ENCODE measurements around the gene NPTXR.

NPTXR gene

GRCh38 chr22:38849811-38850210 is 6.0 kb upstream of the NPTXR start:
- Histone ChIP-seq H3K4me3 (ENCODE audit: low read depth in 1 of 2, low read length in 2 of 2) (no peak overlapping the region), H3K9me3 (ENCODE audit: low read length) (no peaks in the 10 kb centered on the region), H3K27ac (ENCODE audit: low read depth, low read length) (no peak overlapping the region), H3K4me1 (ENCODE audit: insufficient read depth, low read length) (no peaks in the 10 kb centered on the region), H3K27me3 (ENCODE audit: control insufficient read depth in 1 of 2, insufficient read depth in 2 of 2, low read length in 2 of 2) (no peaks in the 10 kb centered on the region), H3K36me3 (ENCODE audit: insufficient read depth, low read length) (no peaks in the 10 kb centered on the region), H3K9ac (ENCODE audit: low read length) (no peak overlapping the region)

GRCh38 chr22:38846412-38846811 is 2.6 kb upstream of the NPTXR start:
- peaks cover 0 to 6% of the 10 kb centered on the region in 2 donors for H3K27me3 ChIP-seq (ENCODE audit: control insufficient read depth in 1 of 2, insufficient read depth in 2 of 2, low read length in 2 of 2)
- no peaks in the 10 kb centered on the region for H3K9me3 ChIP-seq (ENCODE audit: low read length)

GRCh38 chr22:38845004-38845740 is 1.3 kb upstream of the NPTXR start:
- no peak overlapping the region for H3K4me3 ChIP-seq (ENCODE audit: low read depth in 1 of 2, low read length in 2 of 2)
- no peak overlapping the region for H3K9ac ChIP-seq (ENCODE audit: low read length)
- H3K27me3 ChIP-seq (ENCODE audit: control insufficient read depth in 1 of 2, insufficient read depth in 2 of 2, low read length in 2 of 2), result peaks cover 0 to 12% of the 10 kb centered on the region in 2 donors
- H3K27ac ChIP-seq (ENCODE audit: low read depth, low read length), result no peak overlapping the region
- peaks cover 6% of the 10 kb centered on the region for H3K4me1 ChIP-seq (ENCODE audit: insufficient read depth, low read length)
- no peaks in the 10 kb centered on the region for H3K36me3 ChIP-seq (ENCODE audit: insufficient read depth, low read length)
- no peaks in the 10 kb centered on the region for H3K9me3 ChIP-seq (ENCODE audit: low read length)

More at GRCh38 chr22:38846412-38846811, 2.6 kb upstream of the NPTXR start:
- Histone ChIP-seq H3K4me3 (ENCODE audit: low read depth in 1 of 2, low read length in 2 of 2) (no peak overlapping the region), H3K36me3 (ENCODE audit: insufficient read depth, low read length) (no peaks in the 10 kb centered on the region), H3K9ac (ENCODE audit: low read length) (no peak overlapping the region), H3K4me1 (ENCODE audit: insufficient read depth, low read length) (peaks cover 6% of the 10 kb centered on the region), H3K27ac (ENCODE audit: low read depth, low read length) (no peak overlapping the region)

GRCh38 chr22:38844315-38845003 is 631 bp upstream of the NPTXR start:
- Histone ChIP-seq H3K9ac (ENCODE audit: low read length) (no peak overlapping the region), H3K27ac (ENCODE audit: low read depth, low read length) (peak overlapping the region; percentile 23), H3K27me3 (ENCODE audit: control insufficient read depth in 1 of 2, insufficient read depth in 2 of 2, low read length in 2 of 2) (peaks cover 0 to 12% of the 10 kb centered on the region in 2 donors), H3K4me3 (ENCODE audit: low read depth in 1 of 2, low read length in 2 of 2) (peak overlapping the region in 1 of 2 donors; percentile 54), H3K4me1 (ENCODE audit: insufficient read depth, low read length) (peaks cover 6% of the 10 kb centered on the region), H3K9me3 (ENCODE audit: low read length) (no peaks in the 10 kb centered on the region), H3K36me3 (ENCODE audit: insufficient read depth, low read length) (no peaks in the 10 kb centered on the region)

GRCh38 chr22:38843201-38843656 is 599 bp downstream of the NPTXR start:
- no peaks in the 10 kb centered on the region for H3K36me3 ChIP-seq (ENCODE audit: insufficient read depth, low read length)
- peaks cover 6% of the 10 kb centered on the region for H3K4me1 ChIP-seq (ENCODE audit: insufficient read depth, low read length)
- no peaks in the 10 kb centered on the region for H3K9me3 ChIP-seq (ENCODE audit: low read length)
- peak overlapping the region; percentile 49 for H3K27ac ChIP-seq (ENCODE audit: low read depth, low read length)
- peak overlapping the region; percentile 49 for H3K4me3 ChIP-seq (ENCODE audit: low read depth in 1 of 2, low read length in 2 of 2)
- H3K9ac ChIP-seq (ENCODE audit: low read length), result peak overlapping the region; percentile 33
- peaks cover 0 to 12% of the 10 kb centered on the region in 2 donors for H3K27me3 ChIP-seq (ENCODE audit: control insufficient read depth in 1 of 2, insufficient read depth in 2 of 2, low read length in 2 of 2)

GRCh38 chr22:38842512-38843200 is 1.2 kb downstream of the NPTXR start:
- Histone ChIP-seq H3K9me3 (ENCODE audit: low read length) (no peaks in the 10 kb centered on the region), H3K9ac (ENCODE audit: low read length) (peak overlapping the region; percentile 33), H3K36me3 (ENCODE audit: insufficient read depth, low read length) (no peaks in the 10 kb centered on the region), H3K4me3 (ENCODE audit: low read depth in 1 of 2, low read length in 2 of 2) (peak overlapping the region; percentile 49), H3K27ac (ENCODE audit: low read depth, low read length) (peak overlapping the region; percentile 49), H3K27me3 (ENCODE audit: control insufficient read depth in 1 of 2, insufficient read depth in 2 of 2, low read length in 2 of 2) (peaks cover 0 to 12% of the 10 kb centered on the region in 2 donors), H3K4me1 (ENCODE audit: insufficient read depth, low read length) (peaks cover 6% of the 10 kb centered on the region)

- Histone ChIP-seq H3K36me3 (ENCODE audit: insufficient read depth, low read length) (no peaks in the 10 kb centered on the region), H3K4me1 (ENCODE audit: insufficient read depth, low read length) (peaks cover 6% of the 10 kb centered on the region), H3K27me3 (ENCODE audit: control insufficient read depth in 1 of 2, insufficient read depth in 2 of 2, low read length in 2 of 2) (peaks cover 0 to 12% of the 10 kb centered on the region in 2 donors), H3K9me3 (ENCODE audit: low read length) (no peaks in the 10 kb centered on the region), H3K27ac (ENCODE audit: low read depth, low read length) (no peak overlapping the region), H3K9ac (ENCODE audit: low read length) (no peak overlapping the region), H3K4me3 (ENCODE audit: low read depth in 1 of 2, low read length in 2 of 2) (no peak overlapping the region)
Measured at GRCh38 chr22:38841635-38842034, 2.2 kb downstream of the NPTXR start.

GRCh38 chr22:38841211-38841610 is 2.6 kb downstream of the NPTXR start:
- no peak overlapping the region for H3K4me3 ChIP-seq (ENCODE audit: low read depth in 1 of 2, low read length in 2 of 2)
- H3K27me3 ChIP-seq (ENCODE audit: control insufficient read depth in 1 of 2, insufficient read depth in 2 of 2, low read length in 2 of 2), result peaks cover 0 to 12% of the 10 kb centered on the region in 2 donors
- peaks cover 6% of the 10 kb centered on the region for H3K4me1 ChIP-seq (ENCODE audit: insufficient read depth, low read length)
- H3K9me3 ChIP-seq (ENCODE audit: low read length), result no peaks in the 10 kb centered on the region
- no peak overlapping the region for H3K27ac ChIP-seq (ENCODE audit: low read depth, low read length)
- no peak overlapping the region for H3K9ac ChIP-seq (ENCODE audit: low read length)
- H3K36me3 ChIP-seq (ENCODE audit: insufficient read depth, low read length), result peaks cover 3% of the 10 kb centered on the region

- Histone ChIP-seq H3K9ac (ENCODE audit: low read length) (no peak overlapping the region), H3K27ac (ENCODE audit: low read depth, low read length) (no peak overlapping the region), H3K9me3 (ENCODE audit: low read length) (no peaks in the 10 kb centered on the region), H3K36me3 (ENCODE audit: insufficient read depth, low read length) (peaks cover 4% of the 10 kb centered on the region), H3K4me3 (ENCODE audit: low read depth in 1 of 2, low read length in 2 of 2) (no peak overlapping the region), H3K27me3 (ENCODE audit: control insufficient read depth in 1 of 2, insufficient read depth in 2 of 2, low read length in 2 of 2) (peaks cover 0 to 12% of the 10 kb centered on the region in 2 donors), H3K4me1 (ENCODE audit: insufficient read depth, low read length) (peaks cover 6% of the 10 kb centered on the region)
Measured at GRCh38 chr22:38840129-38840528, 3.7 kb downstream of the NPTXR start.

- H3K36me3 ChIP-seq (ENCODE audit: insufficient read depth, low read length), result peaks cover 4% of the 10 kb centered on the region
- H3K4me3 ChIP-seq (ENCODE audit: low read depth in 1 of 2, low read length in 2 of 2), result no peak overlapping the region
- no peak overlapping the region for H3K9ac ChIP-seq (ENCODE audit: low read length)
- H3K27me3 ChIP-seq (ENCODE audit: control insufficient read depth in 1 of 2, insufficient read depth in 2 of 2, low read length in 2 of 2), result peaks cover 0 to 12% of the 10 kb centered on the region in 2 donors
- peaks cover 6% of the 10 kb centered on the region for H3K4me1 ChIP-seq (ENCODE audit: insufficient read depth, low read length)
- H3K9me3 ChIP-seq (ENCODE audit: low read length), result no peaks in the 10 kb centered on the region
- no peak overlapping the region for H3K27ac ChIP-seq (ENCODE audit: low read depth, low read length)
Measured at GRCh38 chr22:38839686-38840085, 4.1 kb downstream of the NPTXR start.

- Histone ChIP-seq H3K27ac (ENCODE audit: low read depth, low read length) (no peak overlapping the region), H3K9ac (ENCODE audit: low read length) (no peak overlapping the region), H3K9me3 (ENCODE audit: low read length) (no peaks in the 10 kb centered on the region), H3K4me3 (ENCODE audit: low read depth in 1 of 2, low read length in 2 of 2) (no peak overlapping the region), H3K27me3 (ENCODE audit: control insufficient read depth in 1 of 2, insufficient read depth in 2 of 2, low read length in 2 of 2) (peaks cover 0 to 12% of the 10 kb centered on the region in 2 donors), H3K36me3 (ENCODE audit: insufficient read depth, low read length) (peaks cover 4% of the 10 kb centered on the region), H3K4me1 (ENCODE audit: insufficient read depth, low read length) (peaks cover under 1% of the 10 kb centered on the region)
Measured at GRCh38 chr22:38837414-38837928, 6.4 kb downstream of the NPTXR start.

Data from muscle layer of colon (tissue), 2 donors.